ENCODE data around the gene TEX38. TPM values are rescaled to one million over a fixed set of nuclear protein-coding genes. Genes with fewer than 3 reads are reported as not detected.
A peak's percentile ranks its signal among the peaks of the same experiment; 100 is the strongest.
"Not testable (repeated sequence)": the region's sequence is repeated elsewhere in the genome, so short reads cannot be mapped to it uniquely, and the experiment has no call there.

The TEX38 gene
- total RNA-seq, 2 experiments from 2014 or later: not detected

DNA sequence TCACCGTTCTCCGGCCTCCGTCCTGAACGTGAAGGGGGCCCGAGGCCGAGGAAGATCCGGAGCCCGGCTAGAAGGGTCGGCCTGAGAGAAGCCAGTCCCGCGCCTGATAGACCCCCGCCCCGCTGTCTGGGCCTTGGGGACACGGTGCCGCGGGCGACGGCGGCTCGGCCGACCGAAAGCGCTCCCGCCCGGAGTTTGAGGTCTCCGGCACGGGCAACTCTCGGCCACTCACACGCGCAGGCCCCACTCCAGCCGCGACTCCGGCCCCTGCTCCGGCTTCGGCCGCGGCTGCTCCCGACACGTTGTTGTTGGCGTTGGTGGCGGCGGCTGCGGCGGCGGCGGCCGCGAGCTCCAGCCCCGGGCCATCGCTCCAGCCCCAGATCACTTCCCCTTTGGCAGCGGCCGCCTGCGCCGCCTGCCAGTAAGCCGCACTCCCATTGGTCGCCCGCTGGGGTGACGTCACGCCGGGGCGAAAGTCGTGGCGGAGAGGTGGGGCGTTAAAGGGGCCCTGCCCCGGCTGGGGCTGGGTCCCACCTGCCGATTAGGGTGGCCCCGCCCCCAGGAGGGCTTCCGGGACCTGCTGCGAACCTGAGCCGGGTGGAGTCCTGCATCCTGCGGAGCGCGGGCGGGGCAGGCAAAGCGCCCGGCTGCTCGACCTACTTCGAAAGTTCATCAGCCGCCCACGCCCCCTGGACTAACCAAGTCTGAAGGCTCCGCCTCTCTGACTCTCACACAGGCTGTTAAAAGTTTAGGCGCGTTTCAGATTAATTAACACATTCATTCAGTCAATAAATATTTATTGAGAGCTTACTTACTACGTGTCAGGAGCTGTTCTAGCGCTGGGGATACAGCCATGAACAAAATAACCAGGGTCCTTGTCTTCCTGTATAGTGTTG lies 47.3 kb downstream of the TEX38 start, which contains the start of gene EFCAB14:
EFCAB14 (minus strand) TSS at position 388 of the 896 bp plus-strand sequence. CDS start 1,027 bp downstream, outside the sequence.
- Mint-ChIP-seq H3K9me3 (ENCODE audit: insufficient read depth) (no peaks in the 10 kb centered on the region), H3K27ac (peak within 1 kb of the TSS; percentile 95), H3K36me3 (ENCODE audit: low read depth) (peaks cover 28% of the 10 kb centered on the region), H3K4me1 (ENCODE audit: low read depth) (peaks cover 40% of the 10 kb centered on the region), H3K4me3 (peak within 1 kb of the TSS; percentile 94), H3K27me3 (ENCODE audit: low read depth) (no peaks in the 10 kb centered on the region)
- CTCF ChIA-PET: interaction anchor here (1.0 to 2.6 kb wide), 4 partner anchors 52 to 189 kb away, joined by 3 to 7 read pairs (median 4); no protein-coding TSS in a partner anchor
- ATAC-seq (peak; percentile 99), DNase-seq (peak; percentile 99)
- POLR2A ChIA-PET: interaction anchor here (0.6 to 2.1 kb wide), 5 partner anchors 44 to 416 kb away, joined by 3 to 6 read pairs (median 4); partner anchors contain the start of genes ATPAF1, LRRC41, MKNK1 and UQCRH

DNA sequence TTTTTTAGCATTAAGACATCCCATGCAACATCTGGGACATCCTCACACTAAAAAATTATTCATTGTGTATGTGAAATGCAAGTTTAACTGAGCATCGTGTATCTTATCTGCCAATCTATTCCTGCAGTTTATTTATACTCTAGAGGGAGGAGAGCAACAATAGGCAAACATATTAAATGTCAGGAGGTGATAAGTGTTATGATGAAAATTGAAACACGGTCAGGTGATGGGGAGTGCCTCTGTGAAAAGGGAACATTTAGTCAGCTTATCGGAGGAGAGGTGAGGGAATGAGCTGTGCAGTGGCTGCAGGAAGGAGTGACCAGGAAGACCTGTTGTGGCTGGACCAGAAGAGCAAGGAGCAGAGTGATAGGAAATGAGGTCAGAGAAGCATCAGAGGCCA lies 48.0 kb downstream of the TEX38 start:
- H3K27me3 Mint-ChIP-seq (ENCODE audit: low read depth): no peaks in the 10 kb centered on the region
- no peak for ATAC-seq

DNA sequence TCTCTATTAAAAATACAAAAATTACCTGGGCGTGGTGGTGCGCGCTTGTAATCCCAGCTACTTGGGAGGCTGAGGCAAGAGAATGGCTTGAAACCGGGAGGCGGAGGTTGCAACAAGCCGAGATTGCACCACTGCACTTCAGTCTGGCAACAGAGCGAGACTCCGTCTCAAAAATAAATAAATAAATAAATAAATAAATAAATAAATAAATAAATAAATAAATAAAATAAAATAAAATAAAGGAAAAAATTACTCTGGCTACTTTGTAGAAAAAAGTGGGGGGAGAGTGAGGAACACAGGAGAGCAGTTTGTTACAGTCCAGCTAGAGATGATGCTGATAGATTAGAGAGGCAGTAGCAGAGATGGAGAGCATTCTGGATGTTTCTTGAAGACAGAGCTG lies 48.7 kb downstream of the TEX38 start:
- H3K27ac Mint-ChIP-seq; H3K4me3 Mint-ChIP-seq; H3K9me3 Mint-ChIP-seq (ENCODE audit: insufficient read depth); H3K27me3 Mint-ChIP-seq (ENCODE audit: low read depth); DNase-seq; ATAC-seq: not testable (repeated sequence)
- H3K4me1 Mint-ChIP-seq (ENCODE audit: low read depth): peaks cover 39% of the 10 kb centered on the region
- POLR2A ChIA-PET: interaction anchor here (0.6 to 2.1 kb wide), 3 partner anchors 52 to 126 kb away, joined by 3 to 6 read pairs (median 3); partner anchors contain the start of gene ATPAF1
- CTCF ChIA-PET: interaction anchor here (1.5 to 2.0 kb wide), 2 partner anchors 186 to 191 kb away, joined by 5 to 6 read pairs; no protein-coding TSS in a partner anchor
- peaks cover 20% of the 10 kb centered on the region for H3K36me3 Mint-ChIP-seq (ENCODE audit: low read depth)

More for the DNA sequence above, 48.0 kb downstream of the TEX38 start:
- DNase-seq: no peak
- POLR2A ChIA-PET: interaction anchor here (0.7 to 2.1 kb wide), 3 partner anchors 51 to 190 kb away, joined by 3 to 6 read pairs (median 4); partner anchors contain the start of gene ATPAF1
- Mint-ChIP-seq H3K36me3 (ENCODE audit: low read depth) (peaks cover 26% of the 10 kb centered on the region), H3K9me3 (ENCODE audit: insufficient read depth) (no peaks in the 10 kb centered on the region), H3K4me3 (peak overlapping the region; percentile 94), H3K27ac (peak overlapping the region; percentile 77), H3K4me1 (ENCODE audit: low read depth) (peaks cover 40% of the 10 kb centered on the region)
- CTCF ChIA-PET: interaction anchor here (1.2 to 1.5 kb wide), 2 partner anchors 52 to 186 kb away, joined by 3 to 5 read pairs; no protein-coding TSS in a partner anchor

DNA sequence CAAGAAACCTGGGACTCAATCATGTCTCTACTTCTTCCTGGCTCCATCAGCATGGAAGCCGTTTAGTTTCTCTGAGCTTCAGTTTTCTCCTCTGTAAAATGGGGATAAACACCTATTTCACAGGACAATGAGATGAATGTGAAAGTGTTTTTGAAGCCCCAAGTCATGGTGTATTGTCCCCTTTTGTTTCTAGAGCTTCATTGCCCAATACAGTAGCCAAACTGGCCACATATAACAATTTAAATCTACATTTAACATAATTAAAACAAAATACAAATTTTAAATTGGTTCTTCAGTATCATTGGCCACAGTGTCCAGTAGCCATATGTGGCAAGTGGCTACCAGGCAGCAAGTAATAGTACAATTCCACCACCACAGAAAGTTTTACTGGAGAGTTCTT lies 49.5 kb downstream of the TEX38 start:
- Mint-ChIP-seq H3K27ac (no peak overlapping the region), H3K9me3 (ENCODE audit: insufficient read depth) (no peaks in the 10 kb centered on the region), H3K4me1 (ENCODE audit: low read depth) (peaks cover 35% of the 10 kb centered on the region), H3K4me3 (no peak overlapping the region), H3K27me3 (ENCODE audit: low read depth) (peaks cover 8% of the 10 kb centered on the region), H3K36me3 (ENCODE audit: low read depth) (peaks cover 16% of the 10 kb centered on the region)
- POLR2A ChIA-PET: no interaction called here
- no peak for DNase-seq
- ATAC-seq: no peak
- CTCF ChIA-PET: interaction anchor here (0.9 to 2.0 kb wide), 3 partner anchors 116 to 192 kb away, joined by 3 to 6 read pairs (median 5); no protein-coding TSS in a partner anchor

DNA sequence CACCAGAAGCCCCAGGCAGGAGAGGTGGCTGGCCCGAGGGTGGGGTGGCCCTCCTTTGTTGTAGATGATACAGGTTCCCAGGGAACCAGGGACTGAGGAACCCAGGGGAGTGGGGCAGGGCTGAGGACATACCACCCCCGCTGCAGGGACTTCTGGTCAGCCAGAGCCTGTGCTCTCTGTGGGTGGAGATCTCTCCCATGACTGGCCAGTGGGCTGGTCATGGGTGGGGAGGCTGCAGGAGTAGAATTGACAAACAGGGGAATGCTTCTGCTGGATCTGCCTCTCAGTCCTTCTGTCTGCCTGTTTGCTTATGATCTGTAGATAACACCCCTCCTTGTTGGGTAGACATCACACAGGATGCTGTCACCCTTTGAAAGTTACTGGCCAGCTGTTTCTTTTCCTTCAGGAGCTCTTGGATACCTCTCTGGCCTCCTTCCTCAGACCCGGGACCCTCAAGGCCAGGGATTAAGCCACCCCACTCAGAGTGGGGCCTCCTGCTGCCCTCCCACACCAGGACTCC lies 50.1 kb downstream of the TEX38 start:
- ChIA-PET POLR2A (no interaction called here), CTCF (interaction anchor here (0.9 to 2.0 kb wide), 2 partner anchors 117 to 193 kb away, joined by 3 to 6 read pairs; no protein-coding TSS in a partner anchor)
- Mint-ChIP-seq H3K27ac (no peak overlapping the region), H3K4me3 (no peak overlapping the region), H3K27me3 (ENCODE audit: low read depth) (peaks cover 9% of the 10 kb centered on the region), H3K9me3 (ENCODE audit: insufficient read depth) (no peaks in the 10 kb centered on the region), H3K36me3 (ENCODE audit: low read depth) (peaks cover 11% of the 10 kb centered on the region), H3K4me1 (ENCODE audit: low read depth) (peaks cover 29% of the 10 kb centered on the region)
- ATAC-seq: no peak
- no peak for DNase-seq

Other genes with a start within 250 kb of the TEX38 start
- under 1 TPM in 1 of 2 experiments, not detected in 1; 0.08 TPM for gene DMBX1, start 182.0 kb upstream of the TEX38 start, total RNA-seq
- gene KNCN, start 120.2 kb upstream of the TEX38 start, total RNA-seq: not detected
- 10 to 100 TPM; 68.9 to 72.3 TPM for gene MKNK1, start 67.6 kb upstream of the TEX38 start, total RNA-seq
- gene MOB3C, start 55.0 kb upstream of the TEX38 start, total RNA-seq: 10 to 100 TPM; 20.1 to 20.9 TPM
- 10 to 100 TPM; 47.4 to 55.0 TPM for gene ATPAF1, start 3.5 kb upstream of the TEX38 start, total RNA-seq
- gene EFCAB14, start 47.3 kb downstream of the TEX38 start, total RNA-seq: 10 to 100 TPM; 81.4 to 85.1 TPM
- gene CYP4B1, start 127.2 kb downstream of the TEX38 start, total RNA-seq: not detected

All from activated CD8-positive, alpha-beta T cell treated with anti-CD3 and anti-CD28 coated beads, Interleukin-2, amount 10 ng/mL, durations not matched to agents 7 days and 5 days (primary cell).